OCI-LY3 (cell line): Measurements from ENCODE around the gene PBRM1.

Experiments used
- EZH2phosphoT487 ChIP-seq: fragments of 200-600 bp; shearing (Covaris generic); IDR thresholded peaks from 2 replicates; pipeline ENCODE4 v1.6.1; 2018; ENCODE audit warnings: antibody characterized with exemption, mixed run types, low read depth
- TF ChIP-seq, protein P1 (sequence below): fragments of 200-600, 300-600 bp; sonication (generic); IDR thresholded peaks from 2 replicates; pipeline ENCODE4 v1.5.1; 2014; ENCODE audit warnings: antibody characterized with exemption, low read length, low read depth

DNA sequence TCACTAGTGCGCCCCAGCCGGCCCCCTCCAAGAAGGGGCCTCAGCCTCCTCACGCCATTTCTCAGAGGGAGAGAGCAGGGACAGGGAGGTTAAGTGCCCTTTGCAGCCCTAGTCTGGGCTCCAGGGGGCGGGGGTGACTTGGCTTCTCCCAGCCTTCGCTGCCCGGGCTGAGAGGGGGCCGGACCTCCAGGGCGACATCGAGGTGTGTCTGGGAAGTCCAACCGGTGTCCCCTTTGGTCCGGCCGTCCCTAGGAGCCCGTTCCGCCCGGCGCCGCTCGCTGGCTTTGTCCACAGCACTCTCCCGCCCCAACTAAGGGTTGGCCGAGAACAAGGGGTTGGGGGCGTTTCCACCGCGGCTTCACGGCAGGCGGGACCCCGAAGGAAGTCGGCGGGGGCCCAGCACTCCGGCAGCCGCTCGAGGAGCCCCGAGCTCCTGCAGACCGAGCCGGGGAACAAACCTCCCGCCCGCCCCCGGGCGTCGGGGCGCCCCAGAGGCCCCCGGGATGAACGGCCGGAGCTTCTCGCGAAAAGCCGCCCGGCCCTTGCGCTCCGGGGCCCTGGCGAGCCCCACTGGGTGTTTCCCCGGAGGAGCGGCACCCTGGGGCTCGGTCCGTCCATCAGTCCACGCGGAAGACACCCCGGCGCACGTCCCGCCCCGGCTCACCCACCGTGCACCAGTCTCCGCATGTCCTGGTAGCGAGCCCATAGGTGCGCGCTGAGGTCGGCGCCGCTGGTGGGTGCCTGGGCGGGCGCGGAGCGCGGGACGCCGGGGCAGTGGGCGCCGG is 152.7 kb downstream of the PBRM1 start:
- TF ChIP-seq, protein P1, sequence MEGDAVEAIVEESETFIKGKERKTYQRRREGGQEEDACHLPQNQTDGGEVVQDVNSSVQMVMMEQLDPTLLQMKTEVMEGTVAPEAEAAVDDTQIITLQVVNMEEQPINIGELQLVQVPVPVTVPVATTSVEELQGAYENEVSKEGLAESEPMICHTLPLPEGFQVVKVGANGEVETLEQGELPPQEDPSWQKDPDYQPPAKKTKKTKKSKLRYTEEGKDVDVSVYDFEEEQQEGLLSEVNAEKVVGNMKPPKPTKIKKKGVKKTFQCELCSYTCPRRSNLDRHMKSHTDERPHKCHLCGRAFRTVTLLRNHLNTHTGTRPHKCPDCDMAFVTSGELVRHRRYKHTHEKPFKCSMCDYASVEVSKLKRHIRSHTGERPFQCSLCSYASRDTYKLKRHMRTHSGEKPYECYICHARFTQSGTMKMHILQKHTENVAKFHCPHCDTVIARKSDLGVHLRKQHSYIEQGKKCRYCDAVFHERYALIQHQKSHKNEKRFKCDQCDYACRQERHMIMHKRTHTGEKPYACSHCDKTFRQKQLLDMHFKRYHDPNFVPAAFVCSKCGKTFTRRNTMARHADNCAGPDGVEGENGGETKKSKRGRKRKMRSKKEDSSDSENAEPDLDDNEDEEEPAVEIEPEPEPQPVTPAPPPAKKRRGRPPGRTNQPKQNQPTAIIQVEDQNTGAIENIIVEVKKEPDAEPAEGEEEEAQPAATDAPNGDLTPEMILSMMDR = no peak
- no peak for TF ChIP-seq EZH2phosphoT487
